Stimulated activated naive CD8-positive, alpha-beta T cell treated with anti-CD3 and anti-CD28 coated beads, Interleukin-15, Interleukin-2, amounts not matched to agents 100 U/mL and 50 U/mL, for 24 hours (primary cell): ENCODE results near the gene B3GNT8.
"Not testable (repeated sequence)": the region's sequence is repeated elsewhere in the genome, so short reads cannot be mapped to it uniquely, and the experiment has no call there.

Source experiments
- ATAC-seq: fragments of 150-1000 bp; cut with Tn5 transposase; one replicate; pipeline ENCODE4 v1.10.0; 2021
- DNase-seq: peaks from one replicate; pipeline ENCODE4 v3.0.0; 2021

The B3GNT8 gene

DNA sequence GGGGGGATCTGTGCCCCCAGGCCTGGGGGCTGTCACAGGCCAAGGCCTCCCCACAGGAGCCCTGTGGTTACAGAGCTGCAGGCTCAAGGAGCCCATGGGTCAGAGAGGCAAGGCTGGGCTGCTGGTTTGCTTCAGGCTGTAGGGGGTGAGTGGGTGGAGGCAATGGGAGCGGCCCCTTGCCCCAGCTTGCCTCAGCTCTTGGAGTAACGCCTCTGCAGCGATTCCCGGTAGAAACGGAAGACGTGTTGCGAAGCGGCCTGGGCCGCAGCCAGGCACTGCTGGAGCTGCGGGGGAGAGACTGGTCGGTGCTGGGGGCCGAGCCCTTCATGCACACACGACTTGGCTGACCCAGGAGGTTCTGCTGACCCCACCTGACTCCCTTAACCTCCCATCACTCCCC, 40.7 kb downstream of the B3GNT8 start:
- DNase-seq (no peak), ATAC-seq (no peak)

- DNase-seq (no peak), ATAC-seq (no peak)
Measured at GRCh38 chr19:41384351-41384750, 42.8 kb downstream of the B3GNT8 start.

GRCh38 chr19:41381536-41381935, 45.6 kb downstream of the B3GNT8 start:
- ATAC-seq, DNase-seq: not testable (repeated sequence)

- peak; percentile 31 for DNase-seq
- ATAC-seq, result peak; percentile 33
Measured at GRCh38 chr19:41377977-41378709, 49.0 kb downstream of the B3GNT8 start.

DNA sequence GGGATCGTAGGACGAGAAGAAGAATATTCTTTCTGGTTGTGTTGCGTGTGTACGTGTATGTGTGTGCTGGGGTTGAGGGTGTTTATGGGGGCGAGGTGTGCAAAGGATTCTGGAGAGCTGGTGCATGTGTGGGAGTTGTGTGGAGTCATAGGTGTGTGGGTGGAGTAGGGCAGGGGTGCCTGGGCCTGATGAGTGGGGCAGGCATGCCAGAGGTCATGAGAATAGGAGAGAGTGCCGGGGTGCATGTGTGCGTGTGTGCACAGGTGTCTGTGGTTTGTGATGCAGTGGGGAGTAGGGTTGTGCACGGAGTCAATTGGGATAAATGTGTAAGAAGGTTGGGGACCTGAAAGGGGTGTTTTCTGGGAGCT, 50.2 kb downstream of the B3GNT8 start:
- ATAC-seq (peak; percentile 72), DNase-seq (peak; percentile 26)

- peak; percentile 22 for DNase-seq
Measured at GRCh38 chr19:41376241-41376997, 50.8 kb downstream of the B3GNT8 start, which contains the start of gene TMEM91. TMEM91 (plus strand) TSS chr19:41376533; CDS start chr19:41378310, 1,777 bp downstream.

More at GRCh38 chr19:41376241-41376997, 50.8 kb downstream of the B3GNT8 start, which contains the start of gene TMEM91:
- ATAC-seq, result peak; percentile 9
